Measurements from ENCODE around the gene OLIG1. TPM values are rescaled to one million over a fixed set of nuclear protein-coding genes. Genes with fewer than 3 reads are reported as not detected.
A peak's percentile ranks its signal among the peaks of the same experiment; 100 is the strongest.

Gene OLIG1
- total and polyA plus RNA-seq, 5 donors: 0.68 to 1.3 TPM; not detected in 3

DNA sequence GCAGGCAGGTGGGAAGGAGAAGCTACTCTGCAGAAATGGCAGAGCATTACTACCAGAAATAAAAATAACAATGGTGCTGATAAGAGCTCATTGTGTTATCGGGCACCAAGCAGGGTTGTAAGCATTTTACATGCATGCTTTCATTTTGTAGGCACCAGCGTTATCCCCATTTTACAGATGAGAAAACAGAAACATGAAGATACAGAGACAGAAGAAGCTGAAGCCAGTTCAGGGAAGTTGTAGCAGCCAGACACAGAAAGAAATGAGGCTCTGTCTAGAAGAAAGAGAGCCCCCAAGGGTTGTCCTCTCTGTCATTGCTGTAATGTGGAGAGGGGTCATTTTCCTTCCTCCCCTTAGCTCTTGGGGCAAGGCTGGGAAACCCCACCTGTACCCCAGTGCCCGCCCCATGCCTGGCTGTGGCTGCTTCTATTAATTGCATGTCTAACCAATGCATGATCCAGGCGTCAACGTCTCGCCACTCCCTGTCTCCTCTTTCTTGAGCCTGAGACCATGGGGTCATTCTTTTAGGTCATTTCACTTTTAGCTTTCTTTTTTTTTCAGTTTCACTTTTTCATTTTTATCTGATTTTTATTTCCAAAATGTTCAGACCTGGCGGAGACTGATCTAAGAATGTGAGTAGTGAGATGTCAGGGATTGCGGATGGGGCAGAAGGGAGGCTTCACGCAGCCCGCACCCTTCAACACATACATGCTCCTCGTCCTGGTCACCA is 6.8 kb downstream of the OLIG1 start:
- Histone ChIP-seq H3K4me3 (ENCODE audit: low read length) (no peak overlapping the region), H3K27me3 (ENCODE audit: control insufficient read depth, insufficient read depth) (no peaks in the 10 kb centered on the region), H3K4me1 (ENCODE audit: control insufficient read depth, insufficient read depth, low read length) (no peaks in the 10 kb centered on the region), H3K27ac (ENCODE audit: low read length) (no peak overlapping the region), H3K9me3 (ENCODE audit: control insufficient read depth, low read length) (no peaks in the 10 kb centered on the region)
- ATAC-seq: no peak
- intact Hi-C loops (cut with DNase I): no loop called here
- no peak for DNase-seq
- 75% methylated on average over 11 of the region's 11 CpGs for WGBS

DNA sequence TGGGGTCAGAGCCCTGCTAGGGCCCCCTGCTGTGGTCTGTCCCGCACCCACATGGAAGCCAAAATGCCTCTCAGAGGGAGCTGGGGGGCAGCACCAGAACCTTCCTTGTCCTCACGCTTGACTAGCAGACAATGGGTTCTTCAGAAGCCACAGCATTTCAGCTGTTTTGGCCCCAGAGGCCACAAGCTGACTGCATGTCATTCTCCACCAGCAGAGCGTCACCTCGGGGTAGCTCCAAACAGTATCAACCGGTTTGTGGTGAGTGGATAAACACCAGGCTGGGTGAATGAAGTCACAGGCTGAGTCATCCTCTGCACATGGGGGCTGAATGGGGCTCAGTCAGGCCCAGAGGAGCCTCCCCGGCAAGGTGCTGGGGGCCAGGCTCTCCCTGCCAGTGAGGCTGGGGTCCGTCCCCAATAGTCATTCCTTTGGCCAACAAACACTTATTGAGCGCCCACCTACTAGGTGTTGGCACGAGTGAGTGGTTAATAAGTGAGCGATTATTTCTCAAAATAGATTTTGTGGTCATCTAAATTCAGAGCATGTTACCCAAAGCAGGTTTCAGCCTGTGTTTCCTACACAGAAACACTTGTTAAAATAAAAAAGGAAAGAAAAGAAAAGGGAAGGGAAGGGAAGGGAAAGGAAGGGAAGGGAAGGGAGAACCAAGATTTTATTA is 9.1 kb downstream of the OLIG1 start:
- intact Hi-C loops (cut with DNase I): no loop called here
- no peak for ATAC-seq
- H3K4me3 ChIP-seq (ENCODE audit: low read length): no peak overlapping the region
- no peak overlapping the region for H3K27ac ChIP-seq (ENCODE audit: low read length)
- H3K27me3 ChIP-seq (ENCODE audit: control insufficient read depth, insufficient read depth): no peaks in the 10 kb centered on the region
- 58% methylated on average over 10 of the region's 10 CpGs for WGBS
- H3K9me3 ChIP-seq (ENCODE audit: control insufficient read depth, low read length): no peaks in the 10 kb centered on the region
- DNase-seq: no peak
- H3K4me1 ChIP-seq (ENCODE audit: control insufficient read depth, insufficient read depth, low read length): no peaks in the 10 kb centered on the region

DNA sequence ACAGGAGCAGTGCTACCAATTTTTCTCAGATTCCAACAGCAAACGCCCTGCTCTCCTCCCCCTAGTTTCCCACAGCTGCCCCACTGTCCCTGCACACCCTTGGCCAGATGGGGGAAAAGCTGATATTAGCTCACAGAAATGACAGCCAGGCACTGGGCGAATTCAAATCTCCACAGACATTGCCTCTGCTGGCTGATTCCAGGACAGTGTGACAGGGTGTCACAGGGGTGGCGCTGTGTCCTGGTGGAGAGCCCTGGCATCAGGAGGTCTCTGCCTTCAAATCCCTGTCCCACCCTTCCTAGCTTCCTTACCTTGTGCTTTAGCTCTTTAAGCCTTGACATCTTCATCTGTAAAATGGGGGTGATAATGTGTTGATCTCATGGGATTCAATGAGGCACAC is 10.4 kb downstream of the OLIG1 start:
- Histone ChIP-seq H3K9me3 (ENCODE audit: control insufficient read depth, low read length) (no peaks in the 10 kb centered on the region), H3K4me3 (ENCODE audit: low read length) (no peak overlapping the region), H3K27ac (ENCODE audit: low read length) (no peak overlapping the region), H3K4me1 (ENCODE audit: control insufficient read depth, insufficient read depth, low read length) (no peaks in the 10 kb centered on the region), H3K27me3 (ENCODE audit: control insufficient read depth, insufficient read depth) (no peaks in the 10 kb centered on the region)
- DNase-seq (no peak), ATAC-seq (no peak)
- intact Hi-C loops (cut with DNase I): no loop called here
- 79% methylated on average over 3 of the region's 3 CpGs for WGBS

DNA sequence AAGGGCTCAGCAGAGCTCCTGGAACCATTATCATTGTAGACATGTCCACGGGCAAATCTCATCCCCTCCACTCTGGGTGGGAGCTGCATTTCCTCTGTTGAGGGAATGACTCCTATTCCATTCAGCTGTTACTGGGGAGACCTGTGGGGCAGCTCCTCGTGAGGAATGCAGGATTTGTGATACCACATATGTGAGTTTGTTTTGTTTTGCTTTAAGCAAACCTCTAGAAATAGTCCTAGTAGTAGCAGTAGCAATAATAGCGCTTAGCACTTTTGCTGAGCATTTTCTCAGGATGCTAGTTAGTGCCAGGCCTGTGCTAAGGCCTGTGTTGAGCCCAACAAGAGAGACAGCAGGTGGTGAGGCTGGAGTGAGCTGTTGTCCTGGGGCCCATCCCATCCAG is 10.8 kb downstream of the OLIG1 start:
- WGBS: 66% methylated on average over 3 of the region's 3 CpGs
- intact Hi-C loops (cut with DNase I): no loop called here
- Histone ChIP-seq H3K27ac (ENCODE audit: low read length) (no peak overlapping the region), H3K4me1 (ENCODE audit: control insufficient read depth, insufficient read depth, low read length) (no peaks in the 10 kb centered on the region), H3K27me3 (ENCODE audit: control insufficient read depth, insufficient read depth) (no peaks in the 10 kb centered on the region), H3K9me3 (ENCODE audit: control insufficient read depth, low read length) (no peaks in the 10 kb centered on the region), H3K4me3 (ENCODE audit: low read length) (no peak overlapping the region)
- DNase-seq: no peak
- ATAC-seq: no peak

DNA sequence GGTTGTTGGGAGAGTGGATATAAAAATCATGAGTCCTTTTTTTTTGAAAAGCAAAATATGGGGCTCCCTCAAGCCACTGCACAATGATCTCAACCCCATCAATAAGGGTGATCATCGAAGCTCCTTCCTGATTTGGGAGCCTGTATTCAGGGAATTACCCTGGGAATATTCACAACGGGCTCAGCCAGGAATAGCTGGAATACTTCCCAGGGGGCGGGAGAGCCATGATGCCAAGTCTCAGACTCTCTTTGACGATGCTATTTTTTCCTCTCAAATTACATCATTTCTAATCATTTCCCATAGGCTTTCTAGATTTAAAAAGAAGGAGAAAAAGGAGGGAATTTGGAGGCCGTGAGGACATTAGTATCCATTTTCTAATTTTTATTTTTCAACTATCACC is 18.4 kb downstream of the OLIG1 start:
- no peak overlapping the region for H3K27ac ChIP-seq (ENCODE audit: low read length)
- no peak overlapping the region for H3K4me3 ChIP-seq (ENCODE audit: low read length)
- DNase-seq: peak in 1 of 3 donors; percentile 58
- ATAC-seq: no peak
- H3K27me3 ChIP-seq (ENCODE audit: control insufficient read depth, insufficient read depth): no peaks in the 10 kb centered on the region
- 38% methylated on average over 5 of the region's 5 CpGs for WGBS
- no peaks in the 10 kb centered on the region for H3K4me1 ChIP-seq (ENCODE audit: control insufficient read depth, insufficient read depth, low read length)
- intact Hi-C loops (cut with DNase I): no loop called here
- H3K9me3 ChIP-seq (ENCODE audit: control insufficient read depth, low read length): no peaks in the 10 kb centered on the region

DNA sequence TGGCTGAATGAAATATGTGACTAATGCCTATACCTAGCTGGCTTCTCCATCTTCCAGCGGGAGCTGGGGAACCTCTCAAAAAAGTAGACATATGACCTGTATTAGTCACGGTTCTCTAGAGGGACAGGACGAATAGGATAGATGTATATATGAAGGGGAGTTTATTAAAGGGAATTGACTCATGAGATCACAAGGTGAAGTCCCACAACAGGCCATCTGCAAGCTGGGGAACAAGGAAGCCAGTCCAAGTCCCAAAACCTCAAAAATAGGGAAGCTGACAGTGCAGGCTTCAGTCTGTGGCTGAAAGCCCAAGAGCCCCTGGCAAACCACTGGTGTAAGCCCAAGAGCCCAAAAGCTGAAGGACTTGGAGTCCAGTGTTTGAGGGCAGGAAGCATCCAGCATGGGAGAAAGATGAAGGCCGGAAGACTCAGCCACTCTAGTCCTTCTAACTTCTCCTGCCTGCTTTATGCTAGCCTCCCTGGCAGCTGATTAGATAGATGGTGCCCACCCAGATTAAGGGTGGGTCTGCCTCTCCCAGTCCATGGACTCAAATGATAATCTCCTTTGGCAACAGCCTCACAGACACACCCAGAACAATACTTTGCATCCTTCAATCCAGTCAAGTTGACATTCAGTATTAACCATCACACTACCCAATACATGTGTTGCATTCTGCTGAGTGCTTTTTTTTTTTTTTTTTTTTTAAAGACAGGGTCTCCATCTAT is 19.6 kb downstream of the OLIG1 start:
- Histone ChIP-seq H3K4me1 (ENCODE audit: control insufficient read depth, insufficient read depth, low read length) (no peaks in the 10 kb centered on the region), H3K27me3 (ENCODE audit: control insufficient read depth, insufficient read depth) (no peaks in the 10 kb centered on the region), H3K27ac (ENCODE audit: low read length) (no peak overlapping the region), H3K9me3 (ENCODE audit: control insufficient read depth, low read length) (no peaks in the 10 kb centered on the region), H3K4me3 (ENCODE audit: low read length) (no peak overlapping the region)
- ATAC-seq (no peak), DNase-seq (no peak)
- WGBS: 81% methylated on average over 4 of the region's 4 CpGs
- intact Hi-C loops (cut with DNase I): no loop called here

DNA sequence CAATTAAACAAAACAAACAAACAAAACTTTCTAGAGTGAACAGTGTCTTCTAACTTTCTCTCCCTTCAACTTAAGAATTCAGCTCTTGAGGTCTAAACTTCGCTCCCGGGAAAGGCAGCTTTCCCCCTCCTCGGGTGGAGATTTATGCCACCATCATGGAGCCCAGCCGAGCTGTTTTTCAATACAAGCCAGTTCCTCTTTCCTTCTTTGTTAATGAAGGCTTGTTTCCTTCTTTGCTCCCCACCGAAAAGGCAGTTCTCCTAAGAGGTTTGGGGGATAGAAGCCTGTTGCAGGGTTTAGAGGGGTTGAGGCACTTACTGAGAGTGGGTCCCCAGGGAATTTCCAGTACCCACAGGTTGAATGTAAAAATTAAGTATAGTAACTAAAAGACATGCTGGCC is 26.5 kb downstream of the OLIG1 start:
- 35% methylated on average over 5 of the region's 5 CpGs for WGBS
- Histone ChIP-seq H3K27ac (ENCODE audit: low read length) (no peak overlapping the region), H3K27me3 (ENCODE audit: control insufficient read depth, insufficient read depth) (no peaks in the 10 kb centered on the region), H3K9me3 (ENCODE audit: control insufficient read depth, low read length) (no peaks in the 10 kb centered on the region), H3K4me3 (ENCODE audit: low read length) (no peak overlapping the region), H3K4me1 (ENCODE audit: control insufficient read depth, insufficient read depth, low read length) (no peaks in the 10 kb centered on the region)
- ATAC-seq: no peak
- no peak for DNase-seq
- intact Hi-C loops (cut with DNase I): no loop called here

DNA sequence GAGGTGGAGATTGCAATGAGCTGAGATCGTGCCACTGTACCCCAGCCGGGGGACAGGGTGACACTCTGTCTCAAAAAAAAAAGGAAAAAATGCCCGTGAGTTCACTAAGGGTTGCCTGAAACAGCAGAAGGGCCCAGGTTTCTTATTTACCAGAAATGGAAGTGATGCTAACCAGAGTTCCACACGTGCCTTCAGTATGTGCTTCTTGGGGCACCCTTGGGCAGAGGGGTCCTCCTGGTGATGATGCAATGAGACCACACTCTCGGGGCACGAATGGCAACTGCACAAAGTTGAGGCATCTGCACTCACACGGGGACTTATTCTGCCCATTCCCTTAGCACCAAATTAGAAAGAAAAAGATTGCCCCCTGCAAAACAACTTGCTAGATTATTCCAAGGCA is 29.2 kb downstream of the OLIG1 start:
- WGBS: 72% methylated on average over 7 of the region's 7 CpGs
- no peaks in the 10 kb centered on the region for H3K27me3 ChIP-seq (ENCODE audit: control insufficient read depth, insufficient read depth)

DNA sequence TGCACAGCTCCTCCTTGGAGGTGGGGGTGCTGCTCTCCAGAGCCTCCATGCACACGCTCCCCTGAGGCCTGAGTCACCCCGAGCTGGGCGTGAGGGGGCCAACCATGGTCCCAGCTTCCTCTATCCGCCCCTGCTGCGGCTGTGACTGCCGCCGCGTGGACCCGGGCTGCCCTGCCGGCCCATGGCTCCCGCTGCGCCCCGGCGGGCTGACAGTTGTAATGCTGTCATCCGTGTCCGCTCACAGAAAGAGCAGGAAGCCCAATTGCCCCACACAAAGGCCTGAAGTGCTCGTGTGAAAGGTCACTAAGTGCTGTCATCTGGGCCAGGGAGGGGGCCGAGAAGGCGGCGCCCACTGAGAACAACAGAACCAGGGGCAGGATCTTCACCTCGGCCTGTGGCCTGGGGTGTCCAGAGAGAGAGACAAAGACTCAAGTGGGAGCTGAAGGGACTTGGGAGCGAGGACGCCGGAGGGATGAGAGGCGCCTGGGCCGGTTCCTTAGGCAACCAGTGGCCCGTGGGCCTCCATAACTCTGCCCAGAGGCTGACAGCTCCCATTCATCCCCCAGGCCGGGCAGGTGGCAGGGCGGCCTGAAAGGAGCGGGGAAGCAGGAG is 31.5 kb downstream of the OLIG1 start:
- intact Hi-C loops (cut with DNase I): no loop called here
- H3K27ac ChIP-seq (ENCODE audit: low read length): no peak overlapping the region
- no peak for ATAC-seq
- H3K27me3 ChIP-seq (ENCODE audit: control insufficient read depth, insufficient read depth): no peaks in the 10 kb centered on the region
- no peaks in the 10 kb centered on the region for H3K9me3 ChIP-seq (ENCODE audit: control insufficient read depth, low read length)
- no peaks in the 10 kb centered on the region for H3K4me1 ChIP-seq (ENCODE audit: control insufficient read depth, insufficient read depth, low read length)
- DNase-seq: no peak
- no peak overlapping the region for H3K4me3 ChIP-seq (ENCODE audit: low read length)
- WGBS: 69% methylated on average over 30 of the region's 30 CpGs

More for the DNA sequence above, 29.2 kb downstream of the OLIG1 start:
- intact Hi-C loops (cut with DNase I): no loop called here
- DNase-seq (no peak), ATAC-seq (no peak)
- no peaks in the 10 kb centered on the region for H3K4me1 ChIP-seq (ENCODE audit: control insufficient read depth, insufficient read depth, low read length)
- no peaks in the 10 kb centered on the region for H3K9me3 ChIP-seq (ENCODE audit: control insufficient read depth, low read length)
- no peak overlapping the region for H3K4me3 ChIP-seq (ENCODE audit: low read length)
- no peak overlapping the region for H3K27ac ChIP-seq (ENCODE audit: low read length)

DNA sequence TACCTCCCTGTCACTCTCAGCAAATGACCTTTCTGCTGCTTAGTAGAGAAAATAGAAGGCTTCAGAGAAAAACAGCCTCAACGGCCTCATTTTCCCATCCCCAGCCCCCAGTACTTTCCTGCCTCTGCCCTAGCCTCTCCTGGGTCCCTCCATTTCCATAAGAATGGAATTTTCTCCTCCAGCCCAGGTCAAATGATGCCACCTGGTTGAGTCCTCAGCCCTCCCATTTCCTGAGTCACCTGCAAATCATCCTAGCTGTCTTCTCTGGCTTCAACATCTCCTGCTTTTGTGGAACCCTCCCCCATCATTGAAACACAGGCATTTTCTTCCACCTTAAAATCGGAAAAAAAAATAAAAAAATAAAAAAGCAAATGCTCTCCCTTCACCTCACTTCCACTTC is 35.1 kb downstream of the OLIG1 start:
- Histone ChIP-seq H3K9me3 (ENCODE audit: control insufficient read depth, low read length) (no peaks in the 10 kb centered on the region), H3K27me3 (ENCODE audit: control insufficient read depth, insufficient read depth) (no peaks in the 10 kb centered on the region), H3K27ac (ENCODE audit: low read length) (no peak overlapping the region), H3K4me1 (ENCODE audit: control insufficient read depth, insufficient read depth, low read length) (no peaks in the 10 kb centered on the region), H3K4me3 (ENCODE audit: low read length) (no peak overlapping the region)
- ATAC-seq: no peak
- WGBS: 25% methylated on average over 2 of the region's 2 CpGs
- intact Hi-C loops (cut with DNase I): no loop called here
- no peak for DNase-seq

DNA sequence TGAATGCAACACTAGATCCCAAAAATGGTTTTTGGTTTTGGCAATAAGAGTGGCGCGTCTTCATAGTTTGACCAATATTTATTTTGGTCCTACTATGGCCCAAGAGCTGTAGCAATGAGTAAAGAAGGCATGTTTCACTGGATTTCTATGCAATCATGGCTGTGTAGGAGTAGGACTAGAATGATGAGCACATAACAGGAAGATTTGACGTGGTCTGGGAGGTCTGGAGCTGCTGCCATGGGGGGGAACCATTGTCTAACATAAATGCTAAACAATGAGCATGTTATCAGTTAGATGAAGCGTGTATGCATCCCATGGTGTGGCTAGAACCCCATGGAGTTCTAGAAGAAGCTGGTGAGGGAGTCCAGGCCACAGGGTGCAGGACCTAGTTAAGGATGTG is 38.3 kb downstream of the OLIG1 start:
- no peak for DNase-seq

More for the DNA sequence above, 38.3 kb downstream of the OLIG1 start:
- 81% methylated on average over 4 of the region's 4 CpGs for WGBS
- H3K4me1 ChIP-seq (ENCODE audit: control insufficient read depth, insufficient read depth, low read length): no peaks in the 10 kb centered on the region
- ATAC-seq: no peak
- intact Hi-C loops (cut with DNase I): no loop called here
- no peaks in the 10 kb centered on the region for H3K27me3 ChIP-seq (ENCODE audit: control insufficient read depth, insufficient read depth)
- no peak overlapping the region for H3K27ac ChIP-seq (ENCODE audit: low read length)
- H3K4me3 ChIP-seq (ENCODE audit: low read length): no peak overlapping the region
- H3K9me3 ChIP-seq (ENCODE audit: control insufficient read depth, low read length): no peaks in the 10 kb centered on the region

All from right cardiac atrium (tissue), 5 donors.